Measurements from ENCODE around the gene RNF13. TPM values are rescaled to one million over a fixed set of nuclear protein-coding genes. Genes with fewer than 3 reads are reported as not detected.

The RNF13 gene
- total RNA-seq, 1 experiment from 2014 or later, result 28.9 TPM

GRCh38 chr3:149954812-149955211, 141.8 kb downstream of the RNF13 start (continued):
- TF ChIP-seq, protein P1, sequence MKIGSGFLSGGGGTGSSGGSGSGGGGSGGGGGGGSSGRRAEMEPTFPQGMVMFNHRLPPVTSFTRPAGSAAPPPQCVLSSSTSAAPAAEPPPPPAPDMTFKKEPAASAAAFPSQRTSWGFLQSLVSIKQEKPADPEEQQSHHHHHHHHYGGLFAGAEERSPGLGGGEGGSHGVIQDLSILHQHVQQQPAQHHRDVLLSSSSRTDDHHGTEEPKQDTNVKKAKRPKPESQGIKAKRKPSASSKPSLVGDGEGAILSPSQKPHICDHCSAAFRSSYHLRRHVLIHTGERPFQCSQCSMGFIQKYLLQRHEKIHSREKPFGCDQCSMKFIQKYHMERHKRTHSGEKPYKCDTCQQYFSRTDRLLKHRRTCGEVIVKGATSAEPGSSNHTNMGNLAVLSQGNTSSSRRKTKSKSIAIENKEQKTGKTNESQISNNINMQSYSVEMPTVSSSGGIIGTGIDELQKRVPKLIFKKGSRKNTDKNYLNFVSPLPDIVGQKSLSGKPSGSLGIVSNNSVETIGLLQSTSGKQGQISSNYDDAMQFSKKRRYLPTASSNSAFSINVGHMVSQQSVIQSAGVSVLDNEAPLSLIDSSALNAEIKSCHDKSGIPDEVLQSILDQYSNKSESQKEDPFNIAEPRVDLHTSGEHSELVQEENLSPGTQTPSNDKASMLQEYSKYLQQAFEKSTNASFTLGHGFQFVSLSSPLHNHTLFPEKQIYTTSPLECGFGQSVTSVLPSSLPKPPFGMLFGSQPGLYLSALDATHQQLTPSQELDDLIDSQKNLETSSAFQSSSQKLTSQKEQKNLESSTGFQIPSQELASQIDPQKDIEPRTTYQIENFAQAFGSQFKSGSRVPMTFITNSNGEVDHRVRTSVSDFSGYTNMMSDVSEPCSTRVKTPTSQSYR (CRISPR knock-in tag; IDR thresholded peaks at IDR 0.05), result no peak
- TF ChIP-seq SMAD4 (CRISPR knock-in tag; IDR thresholded peaks at IDR 0.05) (no peak), FOXK1 (CRISPR knock-in tag; IDR thresholded peaks at IDR 0.05) (no peak), ZBTB21 (CRISPR knock-in tag; IDR thresholded peaks at IDR 0.05; ENCODE audit: borderline replicate concordance) (no peak)

- Mint-ChIP-seq H3K27ac (no peak overlapping the region), H3K4me1 (peaks cover 27% of the 10 kb centered on the region), H3K4me3 (no peak overlapping the region), H3K27me3 (ENCODE audit: low read depth) (no peaks in the 10 kb centered on the region), H3K36me3 (peaks cover 15% of the 10 kb centered on the region), H3K9me3 (no peaks in the 10 kb centered on the region)
- TF ChIP-seq ZBTB21 (CRISPR knock-in tag; IDR thresholded peaks at IDR 0.05; ENCODE audit: borderline replicate concordance) (no peak), ZNF532 (CRISPR knock-in tag; IDR thresholded peaks at IDR 0.05; ENCODE audit: borderline replicate concordance) (no peak), GRHL2 (CRISPR knock-in tag; IDR thresholded peaks at IDR 0.05; ENCODE audit: insufficient replicate concordance, severe bottlenecking) (no peak), GABPB1 (CRISPR knock-in tag; IDR thresholded peaks at IDR 0.05) (no peak), SMAD4 (CRISPR knock-in tag; IDR thresholded peaks at IDR 0.05) (no peak), ZNF423 (CRISPR knock-in tag; IDR thresholded peaks at IDR 0.05) (no peak), NFATC4 (CRISPR knock-in tag; IDR thresholded peaks at IDR 0.05) (no peak), NFYB (CRISPR knock-in tag; conservative IDR thresholded peaks at IDR 0.05; ENCODE audit: low read depth) (no peak), ZNF232 (CRISPR knock-in tag; IDR thresholded peaks at IDR 0.05) (no peak), FOXJ3 (CRISPR knock-in tag; IDR thresholded peaks at IDR 0.05; ENCODE audit: borderline replicate concordance) (no peak), ZNF263 (CRISPR knock-in tag; IDR thresholded peaks at IDR 0.05; ENCODE audit: low read depth) (no peak), NFE2L1 (CRISPR knock-in tag; IDR thresholded peaks at IDR 0.05) (no peak), ARID4B (CRISPR knock-in tag; IDR thresholded peaks at IDR 0.05; ENCODE audit: borderline replicate concordance) (no peak), IRF2 (CRISPR knock-in tag; IDR thresholded peaks at IDR 0.05; ENCODE audit: borderline replicate concordance, low read depth) (no peak), PRDM15 (CRISPR knock-in tag; IDR thresholded peaks at IDR 0.05) (no peak)
- TF ChIP-seq, protein P2, sequence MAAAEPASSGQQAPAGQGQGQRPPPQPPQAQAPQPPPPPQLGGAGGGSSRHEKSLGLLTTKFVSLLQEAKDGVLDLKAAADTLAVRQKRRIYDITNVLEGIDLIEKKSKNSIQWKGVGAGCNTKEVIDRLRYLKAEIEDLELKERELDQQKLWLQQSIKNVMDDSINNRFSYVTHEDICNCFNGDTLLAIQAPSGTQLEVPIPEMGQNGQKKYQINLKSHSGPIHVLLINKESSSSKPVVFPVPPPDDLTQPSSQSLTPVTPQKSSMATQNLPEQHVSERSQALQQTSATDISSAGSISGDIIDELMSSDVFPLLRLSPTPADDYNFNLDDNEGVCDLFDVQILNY (CRISPR knock-in tag; IDR thresholded peaks at IDR 0.05), result no peak
- TF ChIP-seq, protein P3, sequence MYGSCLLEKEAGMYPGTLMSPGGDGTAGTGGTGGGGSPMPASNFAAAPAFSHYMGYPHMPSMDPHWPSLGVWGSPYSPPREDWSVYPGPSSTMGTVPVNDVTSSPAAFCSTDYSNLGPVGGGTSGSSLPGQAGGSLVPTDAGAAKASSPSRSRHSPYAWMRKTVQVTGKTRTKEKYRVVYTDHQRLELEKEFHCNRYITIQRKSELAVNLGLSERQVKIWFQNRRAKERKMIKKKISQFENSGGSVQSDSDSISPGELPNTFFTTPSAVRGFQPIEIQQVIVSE (CRISPR knock-in tag; IDR thresholded peaks at IDR 0.05; ENCODE audit: borderline replicate concordance), result no peak
- ChIA-PET POLR2A (no interaction called here), CTCF (interaction anchor here (0.9 to 1.2 kb wide), 3 partner anchors 16 to 229 kb away, joined by 3 read pairs; no protein-coding TSS in a partner anchor)
- no peak for DNase-seq (ENCODE audit: low spot score)
- ATAC-seq, result no peak
Observed at GRCh38 chr3:149955449-149955848, 142.4 kb downstream of the RNF13 start.

Measured in WTC11 (cell line).